NCI-H2107 treated with DMSO at 0.1 percent for 48 hours (cell line): Measurements from ENCODE around the gene TSHZ2.
"Not testable (repeated sequence)": the region's sequence is repeated elsewhere in the genome, so short reads cannot be mapped to it uniquely, and the experiment has no call there.

ENCODE experiments used
- DNase-seq: peaks from one replicate; lab custom pipeline; 2025; ENCODE audit not compliant: unreplicated experiment; lab: John Stamatoyannopoulos, UW

The TSHZ2 gene

GRCh38 chr20:53023732-53024520, 51.8 kb downstream of the TSHZ2 start:
- DNase-seq: peak; percentile 27

- not testable (repeated sequence) for DNase-seq
Observed at GRCh38 chr20:53024653-53025052, 52.5 kb downstream of the TSHZ2 start.

GRCh38 chr20:53027089-53027488, 54.9 kb downstream of the TSHZ2 start:
- no peak for DNase-seq

DNA sequence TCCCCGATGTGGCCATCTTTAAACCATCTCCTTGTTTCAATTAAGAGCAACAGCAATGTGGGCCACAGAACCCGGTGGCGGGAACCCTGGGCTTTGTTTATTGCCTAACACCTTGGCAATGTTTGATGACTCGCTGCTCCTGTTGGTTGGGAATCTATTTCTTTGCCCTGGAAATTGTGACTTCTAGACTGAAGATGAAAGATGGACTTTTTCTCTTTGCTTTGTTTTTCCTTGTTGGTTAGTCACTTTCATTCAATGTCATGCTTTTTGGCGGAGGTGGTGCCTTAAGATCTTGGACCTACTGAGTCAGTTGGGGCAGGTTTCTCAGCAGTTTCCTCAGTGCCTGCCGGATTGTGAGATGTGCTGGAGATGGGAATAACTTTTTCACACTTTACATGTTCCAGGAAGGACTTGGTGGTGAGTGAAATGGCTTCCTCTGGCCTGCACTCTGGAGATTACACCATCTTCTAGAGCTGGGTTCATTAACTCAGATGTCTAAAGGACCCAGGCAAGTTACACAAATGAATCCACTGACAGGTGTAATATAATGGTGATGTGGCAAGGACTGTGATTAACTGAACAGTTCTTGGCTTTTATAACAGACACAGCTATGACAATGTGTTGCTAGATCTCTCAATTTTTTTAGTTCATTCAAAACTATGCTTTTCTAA, 56.3 kb downstream of the TSHZ2 start:
- DNase-seq: no peak

DNA sequence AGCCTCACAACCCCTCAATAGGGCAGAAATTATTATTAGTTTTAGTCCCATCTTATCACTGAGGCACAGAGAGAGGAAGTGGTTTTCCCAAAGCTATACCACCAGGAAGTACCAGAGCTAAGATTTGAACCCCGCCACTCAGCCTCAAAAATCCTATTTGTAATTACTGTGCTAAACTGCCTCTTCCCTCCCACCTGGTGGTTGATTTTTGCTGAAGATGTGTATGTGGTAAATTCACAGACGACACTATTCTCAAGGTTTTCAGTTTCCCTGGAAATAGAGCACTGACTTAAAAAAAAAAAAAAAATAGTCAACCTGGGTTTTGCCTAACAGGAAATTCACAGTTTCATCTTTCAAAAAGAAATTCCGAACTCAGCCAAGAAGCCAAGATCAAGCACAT, 57.9 kb downstream of the TSHZ2 start:
- DNase-seq: no peak

GRCh38 chr20:53032046-53032445, 59.9 kb downstream of the TSHZ2 start:
- no peak for DNase-seq

GRCh38 chr20:53032478-53032932, 60.3 kb downstream of the TSHZ2 start:
- no peak for DNase-seq

DNA sequence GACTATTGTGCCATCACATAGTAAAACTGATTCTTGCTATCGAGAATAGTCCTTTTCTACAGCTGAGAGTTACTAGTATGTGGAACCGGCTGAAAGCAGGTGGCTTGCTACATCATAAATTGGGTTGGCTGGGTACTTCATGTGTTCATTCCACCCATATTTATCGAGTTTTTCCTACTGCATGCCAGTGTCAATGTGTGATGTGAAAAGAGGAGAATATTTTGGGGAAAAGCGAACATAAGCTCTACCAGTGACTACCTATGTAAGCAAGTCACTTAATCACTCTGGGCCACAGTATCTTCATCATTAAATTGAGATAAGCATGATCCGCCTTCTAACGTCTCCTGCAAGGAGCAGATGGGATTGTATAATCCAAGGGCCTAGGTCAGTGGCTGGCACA, 61.0 kb downstream of the TSHZ2 start:
- DNase-seq: no peak

DNA sequence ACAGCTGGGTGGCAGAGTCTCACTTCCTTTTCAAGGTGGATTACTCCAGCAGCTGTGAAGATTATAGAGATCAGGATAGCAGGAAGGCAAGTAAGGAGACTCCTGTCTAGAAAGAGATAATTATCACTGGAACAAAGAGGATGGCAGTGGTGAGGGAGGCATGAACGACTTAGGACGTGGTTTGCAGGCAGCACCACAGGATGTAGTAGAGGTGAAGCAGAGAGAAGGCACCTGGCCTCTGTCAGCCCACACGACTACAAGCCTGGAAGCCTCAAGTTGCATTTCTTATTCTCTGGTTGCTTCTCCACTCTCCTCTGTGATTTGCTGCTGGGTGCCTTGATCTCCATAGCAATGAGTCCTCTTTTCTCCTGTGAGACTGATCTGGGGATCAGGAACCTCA, 62.7 kb downstream of the TSHZ2 start:
- peak; percentile 60 for DNase-seq

- no peak for DNase-seq
Observed at GRCh38 chr20:53036992-53037391, 64.8 kb downstream of the TSHZ2 start.

- DNase-seq: no peak
Observed at GRCh38 chr20:53037621-53038020, 65.5 kb downstream of the TSHZ2 start.

- DNase-seq: no peak
Observed at GRCh38 chr20:53038299-53038698, 66.1 kb downstream of the TSHZ2 start.

- peak; percentile 98 for DNase-seq
Observed at GRCh38 chr20:53040693-53041589, 68.8 kb downstream of the TSHZ2 start.

DNA sequence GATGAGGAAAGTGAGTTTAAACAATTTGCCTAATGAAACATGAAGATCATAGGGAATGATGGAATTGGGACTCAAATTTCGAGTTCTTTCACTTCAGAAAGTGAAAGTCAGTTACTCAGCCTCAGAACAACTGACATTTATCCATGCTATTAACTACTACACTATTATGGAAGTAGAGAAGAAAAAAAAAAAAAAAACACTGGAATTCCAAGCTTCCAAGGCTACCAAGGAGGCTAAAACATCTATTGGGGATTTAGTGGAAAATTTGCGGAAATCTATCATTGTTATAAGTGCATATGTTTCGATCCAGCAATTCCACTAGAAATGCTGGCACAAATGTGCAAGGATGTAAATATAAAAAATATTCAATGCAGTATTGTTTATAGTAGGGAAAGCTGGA, 70.4 kb downstream of the TSHZ2 start:
- no peak for DNase-seq

DNA sequence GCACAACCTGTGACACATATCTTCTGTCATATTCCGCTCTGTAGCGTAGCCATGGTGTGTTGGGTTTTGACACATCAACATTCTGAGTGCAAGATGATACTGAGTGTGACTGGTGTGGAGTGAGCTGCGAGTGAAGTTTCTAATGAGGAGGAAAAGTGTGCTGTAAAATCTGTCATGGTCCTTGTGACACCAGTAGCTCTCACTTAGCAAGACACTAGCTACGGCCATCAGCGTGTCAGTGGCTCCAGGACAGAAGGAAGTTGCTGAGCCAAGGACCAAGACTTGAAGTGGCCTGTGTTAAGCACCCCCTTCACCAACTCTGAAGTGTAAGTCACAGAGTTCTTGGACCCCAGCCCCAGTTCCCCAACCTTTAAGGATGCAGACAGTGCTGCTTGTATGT, 72.1 kb downstream of the TSHZ2 start:
- DNase-seq: no peak

DNA sequence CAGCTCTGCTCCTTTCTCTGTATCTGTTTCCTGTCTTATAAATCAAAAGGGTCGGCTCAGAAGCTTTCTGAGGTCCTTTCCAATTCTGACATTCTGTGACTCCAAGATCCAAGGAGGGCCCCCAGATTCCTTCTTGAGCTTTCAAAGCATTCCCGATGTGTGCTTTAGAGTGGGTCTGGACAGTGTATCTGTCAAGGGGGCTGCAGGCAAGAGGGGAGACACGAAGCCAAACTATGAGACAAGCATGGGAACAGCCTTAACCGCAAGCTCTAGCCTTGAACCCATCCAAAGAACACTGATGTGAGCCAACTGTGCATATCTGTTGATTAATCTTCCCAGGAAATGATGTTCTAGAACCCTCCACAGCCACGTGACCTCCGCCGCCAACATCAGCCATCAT, 73.8 kb downstream of the TSHZ2 start:
- DNase-seq: no peak

- DNase-seq: no peak
Observed at GRCh38 chr20:53047203-53047602, 75.0 kb downstream of the TSHZ2 start.

GRCh38 chr20:53048387-53048786, 76.2 kb downstream of the TSHZ2 start:
- DNase-seq: no peak

- DNase-seq: no peak
Observed at GRCh38 chr20:53050338-53050737, 78.2 kb downstream of the TSHZ2 start.

DNA sequence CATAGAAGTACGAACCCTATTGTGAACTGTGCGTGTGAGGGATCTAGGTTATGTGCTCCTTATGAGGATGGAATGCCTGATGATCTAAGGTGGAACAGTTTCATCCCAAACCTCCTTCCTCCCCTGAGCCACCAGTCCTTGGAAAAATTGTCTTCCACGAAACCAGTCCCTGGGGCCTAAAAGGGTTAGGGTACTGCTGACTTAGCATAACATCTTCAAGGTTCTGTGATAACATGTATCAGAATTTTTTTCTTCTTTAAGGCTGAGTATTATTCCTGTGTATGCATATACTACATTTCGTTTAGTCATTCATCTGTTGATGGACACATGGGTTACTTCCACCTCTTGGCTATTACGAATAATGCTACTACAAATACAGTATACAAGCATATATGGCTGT, 80.2 kb downstream of the TSHZ2 start:
- DNase-seq: no peak

DNA sequence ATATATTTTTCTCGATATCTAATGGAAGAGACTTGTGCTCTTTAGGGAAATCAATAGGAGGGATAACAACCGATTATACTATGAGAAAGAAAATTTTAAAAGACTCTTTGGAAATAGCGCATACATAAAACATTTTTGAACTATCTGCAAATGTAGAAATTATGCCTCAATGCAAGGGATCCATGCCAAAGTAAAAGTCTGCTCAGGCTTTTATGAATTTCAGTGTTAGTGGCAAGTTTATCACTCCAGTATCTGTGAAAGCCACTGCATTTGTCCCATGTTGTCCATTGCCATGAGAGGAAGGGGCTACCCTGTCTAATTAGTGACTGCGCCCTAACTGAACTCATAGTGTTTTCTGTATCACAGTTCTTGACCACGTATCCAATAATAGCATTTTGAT, 81.4 kb downstream of the TSHZ2 start:
- DNase-seq: no peak
